LNCAP (cell line): ENCODE measurements around the gene RNF175.

Experiments
- CTCF ChIP-seq: fragments of 450-650 bp; IDR thresholded peaks from 2 replicates; pipeline ENCODE4 v1.5.1; 2017; ENCODE audit warnings: mild to moderate bottlenecking

RNF175 gene

DNA sequence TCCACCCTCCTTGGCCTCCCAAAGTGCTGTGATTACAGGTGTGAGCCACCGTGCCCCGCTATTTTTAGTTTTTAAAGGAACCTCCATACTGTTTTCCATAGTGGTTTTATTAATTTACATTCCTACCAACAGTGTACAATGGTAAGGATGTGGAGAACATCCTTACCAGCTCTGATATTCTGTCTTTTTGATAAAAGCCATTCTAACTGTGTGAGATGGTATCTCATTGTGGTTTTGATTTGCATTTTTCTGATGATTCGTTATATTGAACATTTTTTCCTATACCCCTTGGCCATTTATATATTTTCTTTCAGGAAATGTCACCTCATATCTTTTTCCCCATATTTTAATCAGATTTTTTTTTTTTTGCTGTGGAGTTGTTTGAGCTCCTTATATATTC lies 90.0 kb downstream of the RNF175 start:
- no peak for TF ChIP-seq CTCF

DNA sequence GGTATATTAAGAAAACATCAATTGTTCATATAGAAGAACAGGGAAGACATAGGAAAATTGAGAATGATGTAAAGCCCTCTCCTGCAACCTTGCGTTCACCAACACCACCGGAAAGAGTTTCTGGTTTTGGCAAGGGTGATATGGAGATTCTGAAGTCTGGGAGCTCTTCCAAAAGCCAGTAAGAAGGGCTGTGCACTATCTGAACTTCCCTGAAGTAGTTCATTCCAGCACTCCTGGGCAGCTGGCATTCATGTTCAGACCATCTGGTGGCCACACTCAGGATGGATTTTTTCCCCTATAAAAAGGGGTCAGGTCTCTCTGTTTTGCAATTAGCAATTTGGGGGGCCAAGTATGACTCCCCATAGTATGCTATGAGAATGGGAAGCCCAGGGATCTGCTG lies 91.2 kb downstream of the RNF175 start:
- TF ChIP-seq CTCF, result no peak

DNA sequence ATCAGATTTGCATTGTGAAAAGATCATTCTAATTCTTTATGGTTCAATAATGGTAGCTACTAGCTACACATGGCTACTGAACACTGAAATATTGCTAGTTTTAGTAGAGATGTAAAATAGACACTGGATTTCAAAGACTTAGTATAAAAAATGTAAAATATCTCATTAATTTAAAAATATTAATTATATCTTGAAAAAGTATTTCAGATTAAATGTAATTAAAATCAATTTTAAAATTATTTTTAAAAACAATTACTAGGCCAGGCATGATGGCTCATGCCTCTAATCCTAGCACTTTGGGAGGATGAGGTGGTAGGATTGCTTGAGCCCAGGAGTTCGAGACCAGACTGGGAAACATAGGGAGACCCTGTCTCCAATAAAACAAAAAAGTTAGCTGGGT lies 96.2 kb downstream of the RNF175 start:
- TF ChIP-seq CTCF, result no peak

DNA sequence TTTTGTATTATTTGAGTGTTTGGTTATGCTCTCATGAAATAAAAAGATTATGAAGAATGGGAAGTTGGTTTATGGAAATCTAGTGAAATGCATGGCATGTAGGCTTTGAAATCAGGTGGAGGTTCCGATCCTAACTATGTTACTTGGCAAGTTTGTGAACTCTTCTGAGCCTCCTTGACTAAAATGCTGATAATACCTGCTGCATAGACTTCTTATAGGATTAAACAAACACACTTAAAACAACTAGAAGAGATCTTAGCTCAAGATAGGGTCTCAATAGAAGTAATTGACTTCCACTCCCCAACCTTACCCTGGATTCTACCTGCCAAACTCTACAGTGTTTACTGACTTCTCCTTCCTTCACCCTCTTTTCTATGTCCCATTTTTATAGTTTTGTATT lies 97.9 kb downstream of the RNF175 start:
- no peak for TF ChIP-seq CTCF

DNA sequence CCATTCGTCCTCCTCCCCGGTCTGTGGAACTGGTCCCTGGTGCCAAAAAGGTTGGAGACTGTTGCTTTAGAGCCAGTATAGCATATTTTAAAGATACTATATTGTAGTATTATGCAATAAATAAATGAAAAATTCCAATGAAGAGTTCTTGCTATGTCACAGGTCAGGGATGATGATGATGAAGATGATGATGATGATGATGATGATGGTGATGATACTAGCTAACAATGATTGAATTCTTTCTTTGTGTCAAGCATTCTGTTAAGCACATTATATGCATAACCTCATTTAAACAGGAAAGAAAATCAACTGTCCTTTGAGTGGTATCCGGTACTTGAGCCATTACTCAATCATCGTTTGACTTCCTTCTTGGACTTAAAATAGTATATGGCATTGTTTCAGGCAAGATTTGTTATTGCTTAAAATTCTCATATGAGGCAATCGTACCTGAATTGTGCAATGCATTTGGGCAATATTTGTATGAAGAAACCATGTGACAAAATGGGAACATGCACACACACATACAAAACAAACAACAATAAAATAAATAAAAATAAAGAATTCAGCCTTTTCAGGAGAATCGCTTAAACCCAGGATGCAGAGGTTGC lies 98.5 kb downstream of the RNF175 start:
- TF ChIP-seq CTCF, result no peak
